Chondrocyte (in vitro differentiated cells): Measurements from ENCODE around the gene MESP2. TPM values are rescaled to one million over a fixed set of nuclear protein-coding genes. Genes with fewer than 3 reads are reported as not detected.
A peak's percentile ranks its signal among the peaks of the same experiment; 100 is the strongest.

Experiments used
- DNase-seq: peaks from one replicate; pipeline ENCODE4 v3.0.0; 2021; ENCODE audit warnings: mixed read lengths, low spot score
- H3K27ac Mint-ChIP-seq: one replicate; pipeline ENCODE4 v1.8.0; 2021; ENCODE audit warnings: mild to moderate bottlenecking, moderate library complexity, mixed read lengths; ENCODE audit not compliant: unreplicated experiment
- H3K27me3 Mint-ChIP-seq: 2 replicates; pipeline ENCODE4 v1.8.0; 2021; ENCODE audit warnings: low read depth, mixed read lengths
- H3K36me3 Mint-ChIP-seq: 2 replicates; pipeline ENCODE4 v1.8.0; 2021; ENCODE audit warnings: low read depth, mixed read lengths
- H3K4me1 Mint-ChIP-seq: 2 replicates; pipeline ENCODE4 v1.8.0; 2021; ENCODE audit warnings: low read depth, mild to moderate bottlenecking, mixed read lengths
- H3K4me3 Mint-ChIP-seq: one replicate; pipeline ENCODE4 v1.8.0; 2021; ENCODE audit warnings: mild to moderate bottlenecking, moderate library complexity, mixed read lengths; ENCODE audit not compliant: unreplicated experiment
- H3K9me3 Mint-ChIP-seq: 2 replicates; pipeline ENCODE4 v1.8.0; 2021; ENCODE audit warnings: low read depth, mixed read lengths
- CTCF ChIP-seq: fragments of 200-600 bp; sonication (generic); IDR thresholded peaks from 2 replicates; pipeline ENCODE4 v1.5.0; 2021; ENCODE audit warnings: antibody characterized with exemption, mild to moderate bottlenecking, moderate library complexity
- total RNA-seq: library from RNA; stranded (reverse); gene quantifications from 3 replicates; pipeline ENCODE4 v1.2.1, GENCODE V29; 2021

Gene MESP2
- total RNA-seq, 1 donor from 2014 or later = 0.25 TPM

- DNase-seq = no peak
- Mint-ChIP-seq H3K4me3 (no peak overlapping the region), H3K27ac (peak overlapping the region; percentile 70), H3K9me3 (peaks cover 8% of the 10 kb centered on the region), H3K27me3 (no peaks in the 10 kb centered on the region), H3K4me1 (peaks cover 59% of the 10 kb centered on the region), H3K36me3 (no peaks in the 10 kb centered on the region)
- no peak for TF ChIP-seq CTCF
These were observed 36.8 kb downstream of the MESP2 start for GRCh38 chr15:89812847-89813320.

GRCh38 chr15:89813381-89814111 is 37.4 kb downstream of the MESP2 start:
- Mint-ChIP-seq H3K4me3 (peak overlapping the region; percentile 71), H3K4me1 (peaks cover 52% of the 10 kb centered on the region), H3K36me3 (no peaks in the 10 kb centered on the region), H3K27ac (no peak overlapping the region), H3K9me3 (peaks cover 8% of the 10 kb centered on the region), H3K27me3 (no peaks in the 10 kb centered on the region)
- no peak for TF ChIP-seq CTCF
- peak; percentile 83 for DNase-seq

GRCh38 chr15:89814112-89814742 is 38.1 kb downstream of the MESP2 start:
- Mint-ChIP-seq H3K9me3 (peaks cover 8% of the 10 kb centered on the region), H3K4me3 (peak overlapping the region; percentile 71), H3K4me1 (peaks cover 45% of the 10 kb centered on the region), H3K36me3 (no peaks in the 10 kb centered on the region), H3K27ac (no peak overlapping the region), H3K27me3 (no peaks in the 10 kb centered on the region)
- TF ChIP-seq CTCF = no peak
- no peak for DNase-seq

- Mint-ChIP-seq H3K4me1 (peaks cover 36% of the 10 kb centered on the region), H3K4me3 (peak overlapping the region; percentile 71), H3K9me3 (peaks cover 8% of the 10 kb centered on the region), H3K27me3 (no peaks in the 10 kb centered on the region), H3K27ac (no peak overlapping the region), H3K36me3 (no peaks in the 10 kb centered on the region)
- DNase-seq = no peak
- TF ChIP-seq CTCF = no peak
These were observed 39.6 kb downstream of the MESP2 start for GRCh38 chr15:89815769-89816168.

- TF ChIP-seq CTCF = no peak
- no peak for DNase-seq
- H3K36me3 Mint-ChIP-seq = no peaks in the 10 kb centered on the region
- H3K27ac Mint-ChIP-seq = no peak overlapping the region
- no peaks in the 10 kb centered on the region for H3K27me3 Mint-ChIP-seq
- H3K4me3 Mint-ChIP-seq = no peak overlapping the region
- H3K4me1 Mint-ChIP-seq = peaks cover 38% of the 10 kb centered on the region
- peaks cover 8% of the 10 kb centered on the region for H3K9me3 Mint-ChIP-seq
These were observed 41.7 kb downstream of the MESP2 start for GRCh38 chr15:89817701-89818280.
